ENCODE results near the gene MOB4.
"Not testable (repeated sequence)": the region's sequence is repeated elsewhere in the genome, so short reads cannot be mapped to it uniquely, and the experiment has no call there.

Gene MOB4

DNA sequence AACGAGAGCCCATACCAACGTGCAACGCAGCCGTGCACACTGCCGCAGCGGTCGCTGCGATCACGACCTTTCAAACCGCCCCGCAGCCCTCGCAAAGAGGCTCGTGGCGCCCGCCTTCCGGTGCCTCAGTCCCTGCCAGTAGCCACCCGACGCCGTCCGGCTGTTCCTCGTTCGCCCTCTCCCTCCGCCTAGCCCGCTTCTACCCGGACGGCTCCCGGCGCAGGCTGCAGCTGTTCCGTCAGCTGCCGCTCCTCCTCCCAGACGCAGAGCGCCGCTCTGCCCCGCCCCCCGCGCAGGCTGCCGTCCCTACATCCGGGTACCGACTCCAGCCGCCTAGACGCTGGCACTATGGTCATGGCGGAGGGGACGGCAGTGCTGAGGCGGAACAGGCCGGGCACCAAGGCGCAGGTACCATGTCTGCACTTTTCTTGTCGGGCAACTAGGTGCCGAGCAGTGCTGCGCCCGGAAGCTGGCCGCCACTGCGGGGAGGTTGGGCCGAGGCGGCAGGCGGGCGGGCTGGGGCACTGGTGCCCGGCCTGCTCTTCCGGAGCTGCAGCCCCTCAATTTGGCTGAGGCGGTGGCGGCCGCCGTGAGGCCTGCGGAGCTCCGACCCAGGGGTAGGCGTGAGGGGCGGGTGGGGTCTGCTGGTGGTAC, at the start of gene MOB4:
TSS of gene MOB4 (plus strand) at position 328 of the 654 bp plus-strand sequence. CDS start at position 349, 21 bp downstream.
- DNase-seq = peak; percentile 94

DNA sequence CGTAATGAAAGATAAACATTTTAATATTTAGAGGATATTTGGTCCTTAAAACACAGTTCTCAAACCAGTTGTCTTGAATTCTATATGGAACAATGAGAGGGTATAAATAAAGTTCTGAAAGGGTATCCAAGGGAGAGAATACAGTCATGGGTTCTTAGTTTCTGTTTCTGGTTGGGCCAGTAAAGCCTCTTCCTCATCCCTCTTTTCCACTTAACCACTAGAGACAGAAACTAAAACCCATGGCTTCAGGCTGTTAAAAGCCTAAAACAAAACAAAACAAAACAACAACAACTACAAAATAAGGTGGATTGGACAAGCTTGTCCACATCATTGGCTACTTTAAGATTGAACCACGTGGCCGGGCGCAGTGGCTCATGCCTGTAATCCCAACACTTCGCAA, 43.7 kb upstream of the MOB4 start:
- no peak for DNase-seq

DNA sequence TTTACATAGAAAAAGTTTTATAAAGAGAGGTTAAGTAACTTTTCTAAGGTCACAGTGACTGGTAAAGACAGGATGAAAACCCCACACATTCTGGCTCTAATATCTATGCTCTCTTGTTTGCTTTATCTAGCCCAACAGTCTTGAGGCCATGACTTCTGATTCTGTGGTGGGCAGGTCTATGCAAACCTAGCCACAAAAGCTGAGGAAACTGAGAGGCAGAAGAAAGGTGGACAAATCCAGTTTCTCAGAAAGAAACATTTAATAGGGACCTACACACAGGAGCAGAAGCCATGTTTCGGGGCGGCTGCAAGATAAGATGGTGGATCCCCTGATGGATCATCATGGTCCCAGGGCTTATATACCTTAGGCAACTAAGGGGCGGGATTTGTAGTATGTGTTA, 38.1 kb upstream of the MOB4 start:
- no peak for DNase-seq

DNA sequence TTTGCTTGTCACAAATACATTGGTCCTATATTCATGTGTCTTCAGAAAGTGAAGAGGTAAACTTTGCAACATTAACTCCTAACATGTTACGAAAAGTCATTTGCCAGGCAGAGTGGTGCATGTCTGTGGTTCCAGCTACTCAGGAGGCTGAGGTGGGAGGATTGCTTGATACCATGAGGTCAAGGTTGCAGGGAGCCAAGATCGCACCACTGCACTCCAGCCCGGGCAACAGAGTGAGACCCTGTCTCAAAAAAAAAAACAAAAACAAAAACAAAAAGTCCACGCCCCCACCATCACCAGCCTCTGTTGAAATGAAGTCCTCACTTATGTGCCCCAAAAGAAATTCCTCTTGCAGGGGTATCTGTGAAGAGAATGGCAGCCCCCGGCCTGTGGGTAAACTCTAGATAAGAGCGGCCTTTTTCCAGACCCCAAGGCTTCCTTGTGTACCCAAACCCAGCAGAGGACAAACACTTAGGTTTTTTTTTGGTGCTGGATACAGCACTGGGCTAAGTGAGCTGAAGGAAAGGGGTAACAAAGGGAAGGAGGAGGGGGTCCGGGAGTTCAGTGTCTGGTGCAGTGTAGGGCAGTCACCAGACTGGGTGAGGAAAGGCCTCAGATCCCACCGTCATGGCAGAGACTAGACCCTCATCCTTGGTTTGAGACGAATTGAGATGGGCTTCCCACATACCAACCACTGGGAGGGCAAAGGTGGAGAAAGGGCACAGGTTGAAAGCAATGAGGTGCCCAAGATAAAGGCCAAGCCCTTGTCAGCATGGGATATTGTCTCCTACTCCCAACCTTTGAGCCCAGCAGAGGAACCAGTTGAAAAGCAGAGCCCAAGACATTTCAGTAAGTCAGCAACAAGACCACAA, 35.5 kb upstream of the MOB4 start:
- no peak for DNase-seq

DNA sequence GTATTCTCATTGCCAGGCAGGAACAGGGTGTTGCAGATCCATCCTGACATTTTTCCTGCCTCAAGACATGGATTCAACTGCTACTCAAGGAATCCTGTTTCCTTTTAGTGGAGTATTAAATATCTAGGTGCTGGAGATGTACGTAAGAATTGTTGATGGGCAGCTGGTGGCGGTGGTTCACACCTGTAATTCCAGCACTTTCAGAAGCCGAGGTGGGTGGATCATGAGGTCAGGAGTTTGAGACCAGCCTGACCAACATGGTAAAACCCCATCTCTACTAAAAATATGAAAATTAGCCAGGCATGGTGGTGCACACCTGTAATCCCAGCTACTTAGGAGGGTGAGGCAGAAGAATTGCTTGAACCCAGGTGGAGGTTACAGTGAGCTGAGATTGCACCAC, 31.6 kb upstream of the MOB4 start:
- not testable (repeated sequence) for DNase-seq

DNA sequence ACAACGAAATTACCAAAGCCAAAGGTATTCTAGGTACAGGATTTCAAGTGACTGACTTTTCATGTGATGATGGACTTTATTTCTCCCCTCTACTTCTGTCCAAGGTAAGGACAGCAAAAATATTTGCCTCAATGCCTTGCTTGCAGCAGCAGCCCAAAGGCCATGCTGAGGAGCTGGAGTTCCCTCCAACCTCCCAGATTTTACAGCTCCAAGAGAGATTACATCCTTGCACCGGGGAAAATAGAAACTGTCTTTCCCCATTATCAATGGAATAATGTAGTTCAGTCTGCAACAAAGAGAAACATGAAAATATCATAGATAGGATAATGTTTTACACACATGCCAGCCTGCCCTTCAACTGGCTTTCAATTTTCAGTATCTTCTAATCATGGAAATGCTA, 29.7 kb upstream of the MOB4 start:
- no peak for DNase-seq

DNA sequence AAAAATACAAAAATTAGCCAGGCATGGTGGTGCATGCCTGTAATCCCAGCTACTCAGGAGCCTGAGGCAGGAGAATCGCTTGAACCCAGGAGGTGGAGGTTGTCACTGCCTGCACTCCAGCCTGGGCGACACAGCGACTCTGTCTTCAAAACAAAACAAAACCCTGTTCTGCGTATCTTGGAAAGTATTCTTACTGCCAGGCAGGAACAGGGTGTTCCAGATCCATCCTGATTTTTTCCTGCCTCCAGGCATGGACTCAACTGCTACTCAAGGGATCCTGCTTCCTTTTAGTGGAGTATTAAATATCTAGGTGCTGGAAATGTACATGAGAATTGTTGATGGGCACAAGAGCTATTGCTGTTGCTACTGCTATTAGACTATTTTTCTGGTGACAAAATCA, 28.5 kb upstream of the MOB4 start:
- DNase-seq = no peak

DNA sequence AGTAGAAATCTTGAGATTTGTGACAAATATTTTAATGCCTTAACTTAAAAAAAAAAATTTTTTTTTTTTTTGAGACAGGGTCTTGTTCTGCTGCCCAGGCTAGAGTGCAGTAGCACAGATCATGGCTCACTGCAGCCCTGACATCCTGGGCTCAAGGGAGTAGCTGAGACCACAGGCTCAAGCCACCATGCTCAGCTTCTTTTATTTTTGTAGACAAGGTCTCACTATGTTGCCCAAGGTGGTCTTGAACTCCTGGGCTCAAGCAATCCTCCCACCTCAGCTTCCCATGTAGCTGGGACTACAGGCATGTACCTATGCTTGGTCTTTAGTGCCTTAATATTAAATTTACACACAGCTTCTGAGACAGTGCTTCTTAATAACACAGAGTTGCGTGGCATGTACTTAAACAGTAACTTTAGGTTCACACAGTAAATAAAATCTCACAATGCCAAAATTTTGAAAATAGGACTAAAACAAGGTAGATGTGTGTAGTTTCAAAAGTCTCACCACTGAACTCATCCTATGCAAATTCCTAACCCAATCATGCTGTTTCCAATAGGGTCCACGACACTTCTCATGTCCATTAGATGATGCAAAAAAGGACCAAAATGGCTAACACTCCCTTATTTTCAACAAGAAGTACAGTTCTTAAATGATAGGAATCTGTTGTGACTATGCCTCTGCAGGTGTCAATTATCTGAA, 20.3 kb upstream of the MOB4 start:
- DNase-seq = no peak

DNA sequence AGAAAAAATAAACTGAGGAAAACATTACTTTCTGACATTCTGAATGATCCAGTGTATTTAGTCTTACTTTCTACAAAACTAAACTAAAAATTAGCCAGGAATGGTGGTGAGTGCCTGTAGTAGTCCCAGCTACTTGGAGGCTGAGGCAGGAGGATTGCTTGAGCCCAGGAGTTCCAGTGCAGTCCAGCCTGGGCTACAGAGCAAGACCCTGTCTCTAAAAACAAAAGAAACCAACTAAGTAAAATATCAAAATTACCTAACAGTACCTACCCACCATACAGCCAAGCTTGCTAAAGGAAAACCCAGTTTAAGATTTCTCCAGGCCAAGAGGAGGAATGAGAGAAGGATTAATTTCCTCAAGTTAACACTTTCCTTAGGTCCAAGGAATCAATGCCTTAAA, 19.2 kb upstream of the MOB4 start:
- no peak for DNase-seq

DNA sequence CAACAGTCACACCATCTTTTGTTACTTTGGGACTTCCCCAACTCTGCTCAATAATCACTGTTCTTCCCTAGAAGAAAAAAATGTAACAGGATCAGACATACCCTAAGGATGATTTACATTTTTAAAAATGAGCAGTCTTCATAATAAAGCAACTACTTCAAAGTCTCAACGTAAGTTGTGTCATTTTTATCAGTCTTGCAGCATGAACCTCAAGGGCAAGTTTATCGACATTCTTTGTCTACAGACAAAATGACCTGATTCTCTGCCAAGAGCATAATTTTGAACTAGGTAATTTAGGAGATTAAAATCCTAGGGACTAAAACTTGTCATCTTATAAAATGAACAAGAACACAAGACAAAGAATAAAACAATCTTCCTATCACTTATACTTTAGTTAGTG, 18.5 kb upstream of the MOB4 start:
- DNase-seq = no peak

DNA sequence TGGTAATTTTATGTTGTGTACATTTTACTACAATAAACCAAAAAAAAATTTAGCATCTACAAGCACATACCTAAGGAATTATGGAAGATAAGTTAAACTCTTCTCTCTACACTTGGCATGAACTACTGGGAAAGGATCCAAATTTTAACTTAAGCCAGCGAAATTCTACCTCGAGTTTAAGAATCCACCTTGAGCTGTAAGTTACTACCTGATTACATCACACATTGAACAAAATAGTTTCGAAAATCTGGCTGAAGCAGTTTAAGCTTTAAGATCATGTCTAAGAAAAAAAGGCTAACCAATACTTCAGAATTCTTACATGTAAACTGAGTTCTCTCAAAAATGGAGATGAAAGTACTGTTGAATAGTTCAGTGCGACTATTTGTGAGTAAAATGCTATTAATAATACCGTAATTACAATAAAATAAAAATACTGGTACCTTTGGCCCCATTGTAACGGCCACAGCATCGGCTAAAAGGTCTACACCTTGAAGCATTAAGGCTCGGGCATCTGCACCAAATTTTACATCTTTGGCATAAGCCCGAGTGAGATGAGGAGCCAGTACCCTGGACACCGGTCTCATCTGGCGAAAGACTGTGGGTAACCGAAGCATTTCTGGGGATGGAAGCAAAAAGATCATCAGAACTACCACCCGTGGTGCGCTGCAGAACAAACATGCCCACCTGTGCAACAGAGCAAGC, 17.5 kb upstream of the MOB4 start:
- no peak for DNase-seq

DNA sequence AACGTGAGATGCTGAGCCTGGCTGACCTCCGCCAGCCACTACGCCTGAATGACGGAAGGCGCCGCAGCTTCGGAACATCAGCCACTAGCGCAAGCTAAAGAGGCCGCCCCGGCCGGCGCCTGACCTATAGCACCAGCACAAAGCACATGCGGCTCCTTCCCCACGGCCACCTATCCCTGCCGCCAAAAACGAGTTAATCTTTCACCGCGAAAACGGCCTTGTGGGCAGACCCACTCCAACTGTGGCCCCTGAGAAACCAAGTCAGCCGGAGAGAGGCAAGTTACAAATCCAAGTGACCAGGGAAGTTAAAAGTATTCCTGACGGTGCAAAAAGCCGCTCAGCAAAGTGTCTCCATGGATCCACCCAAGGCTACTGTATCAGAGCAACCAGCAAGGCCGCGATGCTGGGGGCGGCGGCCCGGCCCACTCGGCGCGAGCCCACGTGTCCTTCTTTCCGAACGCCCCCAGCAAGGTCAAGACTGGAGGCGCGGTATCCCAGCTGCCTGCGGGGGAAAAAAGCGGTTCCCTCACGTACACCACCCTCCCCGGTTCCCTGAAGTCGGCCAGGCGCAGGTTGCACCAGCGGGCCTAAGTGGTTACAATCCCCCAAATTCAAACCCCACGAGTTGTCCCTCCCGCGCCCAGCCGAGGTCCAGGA, 16.8 kb upstream of the MOB4 start:
- DNase-seq = peak; percentile 52

DNA sequence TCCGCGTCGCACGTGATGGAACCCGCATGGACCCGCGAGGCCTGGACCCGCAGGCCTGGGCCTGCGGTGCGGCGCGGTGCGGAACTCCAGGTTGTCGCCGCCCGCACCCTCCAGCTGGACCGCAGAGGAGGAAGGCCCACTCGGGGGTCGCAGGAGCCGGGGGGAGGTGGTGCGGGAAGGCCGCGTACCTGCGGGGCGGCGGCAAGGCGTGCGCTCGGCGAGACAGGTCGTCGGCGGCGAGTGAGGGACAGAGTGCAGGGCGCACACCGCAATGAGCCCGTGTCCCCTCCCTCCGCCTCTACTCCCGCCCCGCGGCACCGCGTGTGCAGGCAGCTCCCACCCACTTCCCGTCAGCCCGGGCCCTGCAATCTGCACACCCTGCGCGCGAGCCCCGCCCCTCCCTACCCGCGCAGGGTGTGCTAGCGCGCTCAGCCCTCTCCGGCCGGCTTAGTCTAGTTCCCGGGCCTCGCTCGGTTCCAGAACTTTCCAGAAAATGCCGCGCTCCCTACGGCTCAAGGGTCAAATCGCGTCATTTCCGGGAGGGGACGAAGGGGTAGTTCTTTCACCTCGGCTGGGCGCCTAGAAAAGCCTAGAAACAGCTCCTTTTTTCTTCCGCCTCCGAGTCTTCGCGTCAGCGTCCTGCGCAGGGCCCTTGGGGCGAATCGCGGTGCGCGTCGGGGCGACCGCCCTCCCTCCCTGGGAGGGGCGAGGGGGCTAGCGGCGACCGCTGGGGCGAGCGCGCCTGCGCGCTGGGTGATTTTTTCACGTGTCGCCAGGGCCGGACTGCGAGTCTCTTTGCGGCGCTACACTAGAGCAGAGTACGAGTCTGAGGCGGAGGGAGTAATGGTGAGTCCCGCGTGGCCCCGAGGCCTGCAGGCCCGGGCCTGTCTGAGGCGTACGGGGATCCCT, 16.0 kb upstream of the MOB4 start, which contains the start of the genes HSPD1 and HSPE1:
TSS of gene HSPD1 (minus strand) at position 247 of the 909 bp plus-strand sequence. CDS start 992 bp downstream, outside the sequence.
TSS of gene HSPE1 (plus strand) at position 786 of the 909 bp plus-strand sequence. CDS start at position 844, 58 bp downstream.
- peak; percentile 94 for DNase-seq

DNA sequence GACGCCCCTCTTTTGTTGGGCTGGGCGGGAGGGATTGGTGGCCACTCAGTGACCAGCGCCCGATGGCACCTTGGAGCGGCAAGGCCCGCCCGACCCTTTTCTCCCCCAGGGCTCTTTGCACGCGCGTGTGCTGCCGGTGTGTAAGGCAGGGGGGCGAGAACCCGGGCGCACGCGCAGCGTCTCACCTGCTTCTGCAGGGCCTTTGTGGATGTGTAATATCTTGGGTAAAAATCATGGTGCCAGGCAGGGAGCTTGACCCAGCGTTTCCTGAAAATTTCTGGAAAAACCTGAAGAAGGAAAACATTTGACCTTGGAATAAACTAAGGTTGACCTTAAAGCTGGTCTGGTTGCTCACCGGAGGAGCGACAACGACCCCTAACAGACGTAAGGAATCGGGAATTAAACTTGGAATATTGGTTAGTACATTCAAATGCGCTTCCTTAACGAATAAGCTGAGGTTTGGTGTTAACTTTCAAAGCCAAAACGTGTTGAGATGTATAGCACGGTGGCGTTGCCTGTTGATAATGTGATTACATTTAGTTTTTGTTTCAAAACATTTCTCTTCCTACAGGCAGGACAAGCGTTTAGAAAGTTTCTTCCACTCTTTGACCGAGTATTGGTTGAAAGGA, 15.2 kb upstream of the MOB4 start:
- no peak for DNase-seq

DNA sequence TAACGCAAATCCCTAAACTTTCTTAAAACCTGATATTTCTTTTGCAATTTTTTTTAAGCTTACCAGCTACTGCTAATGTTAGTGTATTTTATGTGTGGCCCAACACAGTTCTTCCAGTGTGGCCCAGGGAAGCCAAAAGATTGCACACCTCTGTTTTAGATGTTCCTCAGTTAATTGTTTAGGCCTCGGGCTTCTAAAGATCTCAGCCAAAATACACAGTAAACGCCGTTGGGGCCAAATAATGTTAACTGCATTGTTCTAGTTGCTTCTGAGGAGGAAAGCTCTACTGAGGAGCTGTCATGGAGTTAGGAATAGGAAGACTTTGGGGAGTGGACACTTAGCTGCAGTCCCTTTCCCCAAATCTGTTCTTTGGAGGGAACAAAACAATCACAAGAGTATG, 13.7 kb upstream of the MOB4 start:
- DNase-seq = no peak

DNA sequence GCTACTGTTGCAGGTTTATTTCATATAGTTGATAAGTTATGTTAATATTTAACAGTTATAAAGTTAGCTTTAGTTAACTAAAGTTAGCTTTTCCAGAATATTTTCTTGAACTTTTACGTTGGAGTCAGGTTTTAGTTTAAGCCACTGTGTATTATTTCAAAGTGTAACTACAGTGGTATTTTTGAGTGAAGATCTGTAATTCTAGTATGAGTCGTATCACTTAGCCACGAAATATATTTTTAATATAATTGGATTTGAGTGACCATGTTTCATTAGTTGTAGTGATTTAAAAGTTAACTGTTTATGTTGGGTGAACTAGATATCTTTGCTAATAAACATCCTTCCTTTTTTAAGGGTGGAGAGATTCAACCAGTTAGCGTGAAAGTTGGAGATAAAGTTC, 13.2 kb upstream of the MOB4 start:
- no peak for DNase-seq

DNA sequence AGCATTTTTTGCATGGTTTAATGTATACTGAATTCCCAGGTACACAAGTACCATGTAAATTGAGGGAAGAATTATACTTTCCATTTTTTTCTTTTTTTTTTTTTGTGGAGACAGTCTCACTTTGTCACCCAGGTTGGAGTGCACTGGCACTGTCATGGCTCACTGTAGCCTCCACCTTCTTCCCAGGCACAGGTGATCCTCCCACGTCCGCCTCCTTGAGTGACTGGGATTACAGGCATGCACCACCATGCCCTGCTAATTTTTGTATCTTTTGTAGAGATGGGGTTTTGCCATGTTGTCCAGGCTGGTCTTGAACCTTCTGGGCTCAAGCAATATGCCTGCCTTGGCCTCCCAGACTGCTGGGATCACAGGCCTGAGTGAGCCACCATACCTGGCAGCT, 11.9 kb upstream of the MOB4 start:
- no peak for DNase-seq

DNA sequence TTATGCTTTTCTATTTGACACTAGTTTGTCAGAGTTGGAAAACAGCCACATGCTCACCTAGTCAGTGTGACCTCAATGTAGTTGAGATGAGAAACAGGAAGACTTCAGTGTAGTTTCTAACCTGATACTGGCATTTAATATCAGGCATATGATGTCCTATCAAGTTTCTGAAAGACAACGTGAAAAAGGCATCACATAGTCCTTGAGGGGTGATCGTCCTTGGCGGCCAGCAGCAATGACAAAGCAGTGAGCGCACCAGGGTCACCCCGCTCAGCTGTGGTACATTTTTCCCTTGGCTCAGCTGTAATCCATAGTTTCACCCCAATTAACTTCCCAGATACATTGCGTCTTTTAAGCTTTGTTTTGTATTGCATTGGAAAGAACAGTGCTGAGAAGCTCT, 11.4 kb upstream of the MOB4 start:
- no peak for DNase-seq

DNA sequence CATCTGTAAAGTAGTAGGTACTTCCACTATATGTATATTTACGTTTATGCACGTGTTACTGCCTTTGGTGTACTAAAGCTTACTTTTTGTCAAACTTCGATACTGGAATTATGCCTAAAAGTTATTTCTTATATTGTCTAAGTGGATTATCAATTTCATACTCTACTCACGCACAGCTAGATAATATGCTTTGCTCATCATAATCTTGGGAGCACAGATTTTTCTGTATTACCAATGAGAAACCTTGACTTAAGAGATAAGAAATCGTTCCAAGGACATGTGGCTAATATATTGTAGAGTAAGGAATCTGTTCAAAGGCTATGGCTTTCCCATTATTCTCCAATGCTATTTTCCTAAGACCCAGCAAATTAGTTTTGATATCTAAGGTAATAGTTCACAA, 9.2 kb upstream of the MOB4 start:
- DNase-seq = no peak

DNA sequence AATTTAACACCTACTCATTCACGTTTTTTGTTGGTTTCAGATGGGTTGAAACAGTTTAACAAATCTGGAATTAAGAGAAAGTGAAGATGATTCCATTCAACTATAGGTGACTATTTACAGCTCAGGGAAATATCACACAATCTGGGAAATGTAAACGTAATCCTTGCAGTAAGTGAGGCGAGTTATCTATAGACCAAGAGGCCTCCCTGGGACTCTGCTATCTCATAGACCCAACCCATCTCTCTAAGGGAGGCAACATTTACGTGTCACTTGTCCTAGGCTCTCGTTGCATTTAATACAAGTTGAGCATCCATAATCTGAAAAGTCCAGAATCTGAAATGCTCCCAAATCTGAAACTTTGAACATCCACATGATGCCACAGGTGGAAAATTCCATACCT, 2.0 kb upstream of the MOB4 start:
- DNase-seq = no peak

DNA sequence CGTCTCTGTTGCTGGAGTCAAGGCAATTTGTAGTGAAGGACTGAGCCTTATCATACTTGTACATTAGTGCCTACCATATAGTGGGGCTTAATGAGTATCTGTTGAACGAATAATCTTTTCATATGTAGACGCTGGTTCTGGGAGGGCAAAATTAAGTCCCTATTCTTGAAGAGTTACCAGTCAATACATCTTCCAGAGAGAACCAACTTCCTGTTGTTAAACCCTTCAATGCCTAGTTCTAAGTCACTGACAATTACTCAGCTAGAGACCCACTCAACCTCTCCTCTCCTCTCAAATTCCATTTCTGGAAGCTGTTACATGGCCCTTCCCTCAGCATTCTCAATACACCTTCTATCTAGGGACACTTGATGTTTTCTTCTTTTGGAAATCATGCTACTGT, 1.1 kb upstream of the MOB4 start:
- no peak for DNase-seq
